HG02840 (cell line): ENCODE results near the gene NTM.

Experiments used
- ATAC-seq: cut with Tn5 transposase; IDR thresholded peaks from one replicate; pipeline ENCODE4 v1.9.1; 2021; ENCODE audit warnings: mild to moderate bottlenecking, moderate library complexity, moderate number of reproducible peaks; ENCODE audit not compliant: unreplicated experiment, low FRiP score

The NTM gene

GRCh38 chr11:131918663-131919062 lies 548.2 kb downstream of the NTM start:
- ATAC-seq = no peak

GRCh38 chr11:131922220-131922619 lies 551.8 kb downstream of the NTM start:
- no peak for ATAC-seq

GRCh38 chr11:131923309-131923708 lies 552.9 kb downstream of the NTM start:
- no peak for ATAC-seq

- ATAC-seq = no peak
Observed at GRCh38 chr11:131924001-131924400, 553.6 kb downstream of the NTM start.

GRCh38 chr11:131924457-131925201 lies 554.2 kb downstream of the NTM start:
- ATAC-seq = no peak

GRCh38 chr11:131925829-131926228 lies 555.4 kb downstream of the NTM start:
- ATAC-seq = no peak

- ATAC-seq = no peak
Observed at GRCh38 chr11:131928992-131929391, 558.6 kb downstream of the NTM start.

- ATAC-seq = no peak
Observed at GRCh38 chr11:131932584-131933325, 562.3 kb downstream of the NTM start.

GRCh38 chr11:131934006-131934405 lies 563.6 kb downstream of the NTM start:
- no peak for ATAC-seq

- no peak for ATAC-seq
Observed at GRCh38 chr11:131938351-131938751, 567.9 kb downstream of the NTM start.

GRCh38 chr11:131940126-131940525 lies 569.7 kb downstream of the NTM start:
- ATAC-seq = no peak

GRCh38 chr11:131942878-131943277 lies 572.5 kb downstream of the NTM start:
- no peak for ATAC-seq

- ATAC-seq = no peak
Observed at GRCh38 chr11:131943295-131943694, 572.9 kb downstream of the NTM start.

GRCh38 chr11:131944736-131945135 lies 574.3 kb downstream of the NTM start:
- ATAC-seq = no peak

- ATAC-seq = no peak
Observed at GRCh38 chr11:131945706-131946105, 575.3 kb downstream of the NTM start.

- no peak for ATAC-seq
Observed at GRCh38 chr11:131947511-131947910, 577.1 kb downstream of the NTM start.

- no peak for ATAC-seq
Observed at GRCh38 chr11:131951121-131951520, 580.7 kb downstream of the NTM start.

GRCh38 chr11:131954146-131954545 lies 583.7 kb downstream of the NTM start:
- no peak for ATAC-seq

- ATAC-seq = no peak
Observed at GRCh38 chr11:131955904-131956303, 585.5 kb downstream of the NTM start.

GRCh38 chr11:131957201-131957600 lies 586.8 kb downstream of the NTM start:
- no peak for ATAC-seq

GRCh38 chr11:131957875-131958274 lies 587.5 kb downstream of the NTM start:
- ATAC-seq = no peak

- no peak for ATAC-seq
Observed at GRCh38 chr11:131962818-131963217, 592.4 kb downstream of the NTM start.
